GM13977 (cell line): ENCODE results near the gene TMEM151A.

Experiments
- DNase-seq: peaks from one replicate; pipeline ENCODE4 v3.0.0; 2012; ENCODE audit warnings: low spot score
- CTCF ChIP-seq: IDR thresholded peaks from 2 replicates; pipeline ENCODE4 v1.5.1; 2012; ENCODE audit warnings: mild to moderate bottlenecking, control low read depth; ENCODE audit not compliant: insufficient read depth; ENCODE audit errors: extremely low read depth, missing control alignments
- in situ Hi-C: fragments of 300-500 bp; cut with MboI; formaldehyde crosslinking; loops from one replicate; pipeline ENCODE4 v1.12.0; 2022; ENCODE audit warnings: low sequenced_read_pairs, low pct_unique_long_range_greater_than_20kb, mixed read lengths, inconsistent platforms; ENCODE audit not compliant: unreplicated experiment

TMEM151A gene

GRCh38 chr11:66266378-66267038 lies 25.2 kb upstream of the TMEM151A start:
- in situ Hi-C loops = no loop called here

GRCh38 chr11:66267039-66267378 lies 24.7 kb upstream of the TMEM151A start:
- no peak for TF ChIP-seq CTCF
- DNase-seq = no peak
- in situ Hi-C loops = no loop called here

More at GRCh38 chr11:66266378-66267038, 25.2 kb upstream of the TMEM151A start:
- no peak for DNase-seq
- no peak for TF ChIP-seq CTCF

- peak; percentile 95 for DNase-seq
- in situ Hi-C loops = no loop called here
- no peak for TF ChIP-seq CTCF
Observed at GRCh38 chr11:66267379-66268243, 24.1 kb upstream of the TMEM151A start.

- TF ChIP-seq CTCF = no peak
- in situ Hi-C loops = no loop called here
- DNase-seq = peak; percentile 99
Observed at GRCh38 chr11:66268244-66268951, 23.3 kb upstream of the TMEM151A start, which contains the start of gene RAB1B. Gene RAB1B, plus strand, starts transcription at chr11:66268639. Its CDS starts 41 bp downstream, at chr11:66268680.

GRCh38 chr11:66268952-66269905 lies 22.5 kb upstream of the TMEM151A start:
- no peak for DNase-seq

More at GRCh38 chr11:66268952-66269905, 22.5 kb upstream of the TMEM151A start:
- in situ Hi-C loops = no loop called here
- no peak for TF ChIP-seq CTCF
